GM12891 (cell line): ENCODE results near the gene PCDH1.

Experiments used
- POLR2A ChIP-seq: IDR thresholded peaks from 2 replicates; pipeline ENCODE4 v1.6.1; 2011; ENCODE audit warnings: low read depth, low read length, control low read depth
- POLR2AphosphoS5 ChIP-seq: IDR thresholded peaks from 2 replicates; pipeline ENCODE4 v1.6.1; 2011; ENCODE audit warnings: low read depth, low read length, control low read depth
- TAF1 ChIP-seq: IDR thresholded peaks from 2 replicates; pipeline ENCODE4 v1.6.1; 2011; ENCODE audit warnings: low read depth, low read length, control low read depth

DNA sequence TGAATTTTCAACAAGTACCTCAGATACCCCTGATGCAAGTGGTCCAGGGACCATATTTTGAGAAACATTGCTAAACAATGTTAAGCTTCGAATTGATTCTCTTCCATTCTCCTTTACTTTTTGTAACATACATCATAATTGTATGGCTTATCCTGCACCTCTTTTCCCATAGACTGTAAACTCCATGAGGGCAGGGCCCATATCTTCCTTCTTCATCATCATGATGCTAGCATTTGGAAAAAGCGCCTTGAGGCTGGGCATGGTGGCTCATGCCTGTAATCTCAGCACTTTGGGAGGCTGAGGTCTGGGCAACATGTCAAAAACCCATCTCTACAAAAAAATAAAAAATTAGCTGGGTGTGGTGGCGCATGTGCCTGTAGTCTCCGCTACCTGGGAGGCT, 31.0 kb upstream of the PCDH1 start:
- TF ChIP-seq POLR2AphosphoS5 (no peak), POLR2A (no peak), TAF1 (no peak)
